DND-41 (cell line): ENCODE measurements around the gene TENT5C.

Experiments
- ATAC-seq: fragments of 200-7000 bp; cut with Tn5 transposase; 3 replicates; pipeline ENCODE4 v1.9.1; 2021; ENCODE audit warnings: low read depth; ENCODE audit not compliant: insufficient read depth
- DNase-seq: peaks from one replicate; pipeline ENCODE4 v3.0.0-alpha.2; 2020
- H2AFZ ChIP-seq: 2 replicates; pipeline ENCODE4 v1.6.0; 2012; ENCODE audit warnings: low read depth, low read length
- H3K27ac ChIP-seq: 2 replicates; pipeline ENCODE4 v1.5.1; 2012; ENCODE audit warnings: low read length, inconsistent platforms
- H3K27me3 ChIP-seq: fragments of 200-600 bp; sonication (generic); 2 replicates; pipeline ENCODE4 v1.6.0; 2012; ENCODE audit warnings: low read length, mild to moderate bottlenecking, inconsistent platforms; ENCODE audit not compliant: insufficient read depth, poor library complexity
- H3K36me3 ChIP-seq: 2 replicates; pipeline ENCODE4 v1.5.1; 2012; ENCODE audit warnings: low read length, inconsistent platforms; ENCODE audit not compliant: insufficient read depth
- H3K4me1 ChIP-seq: 2 replicates; pipeline ENCODE4 v1.5.1; 2012; ENCODE audit warnings: mild to moderate bottlenecking, low read length; ENCODE audit not compliant: insufficient read depth
- H3K4me2 ChIP-seq: 2 replicates; pipeline ENCODE4 v1.6.0; 2012; ENCODE audit warnings: mild to moderate bottlenecking, moderate library complexity, low read length, inconsistent platforms; ENCODE audit not compliant: insufficient read depth
- H3K4me3 ChIP-seq, 2 experiments: fragments of 200-600 bp in 1 of 2; shearing (Covaris generic) in 1 of 2; 2 replicates each; pipeline ENCODE4 v1.5.1; 2012 to 2016; ENCODE audit warnings: inconsistent platforms in 2 of 2, low read length in 2 of 2, mild to moderate bottlenecking in 2 of 2, low read depth in 1 of 2, moderate library complexity in 1 of 2
- H3K79me2 ChIP-seq: 2 replicates; pipeline ENCODE4 v1.6.0; 2012; ENCODE audit warnings: low read length, inconsistent platforms; ENCODE audit not compliant: insufficient read depth
- H3K9ac ChIP-seq: 2 replicates; pipeline ENCODE4 v1.6.0; 2012; ENCODE audit warnings: low read depth, mild to moderate bottlenecking, inconsistent platforms, low read length, moderate library complexity
- H3K9me3 ChIP-seq: 2 replicates; pipeline ENCODE4 v1.5.1; 2012; ENCODE audit warnings: low read length, moderate library complexity, mild to moderate bottlenecking, inconsistent platforms; ENCODE audit not compliant: insufficient read depth, severe bottlenecking
- H4K20me1 ChIP-seq: 2 replicates; pipeline ENCODE4 v1.6.0; 2012; ENCODE audit warnings: low read length; ENCODE audit not compliant: insufficient read depth
- EZH2 ChIP-seq: IDR thresholded peaks from 3 replicates; pipeline ENCODE4 v1.6.1; 2012; ENCODE audit warnings: borderline replicate concordance, low read depth, mild to moderate bottlenecking, moderate library complexity, low read length, inconsistent platforms; ENCODE audit not compliant: severe bottlenecking
- TF ChIP-seq, protein P1 (sequence below): IDR thresholded peaks from 2 replicates; pipeline ENCODE4 v1.5.1; 2012; ENCODE audit warnings: borderline replicate concordance, low read length, moderate library complexity, mild to moderate bottlenecking; ENCODE audit not compliant: poor library complexity, severe bottlenecking; ENCODE audit errors: extremely low read depth

TENT5C gene

GRCh38 chr1:117661027-117661426 is 55.2 kb downstream of the TENT5C start:
- 0 out of 2 replicates have a peak overlapping the region, but pooled peaks have one; percentile 1 for H3K4me2 ChIP-seq
- no peaks in the 10 kb centered on the region for H3K9me3 ChIP-seq
- H3K4me3 ChIP-seq, result no peak overlapping the region
- H3K4me1 ChIP-seq, result peaks cover 74% of the 10 kb centered on the region
- no peaks in the 10 kb centered on the region for H3K79me2 ChIP-seq
- no peaks in the 10 kb centered on the region for H3K27me3 ChIP-seq
- ATAC-seq (peak; percentile 17; the same call in 2 of the 3 replicates), DNase-seq (peak; percentile 53)
- peaks cover 31% of the 10 kb centered on the region for H4K20me1 ChIP-seq
- no peak overlapping the region for H3K27ac ChIP-seq
- no peak overlapping the region for H3K9ac ChIP-seq
- TF ChIP-seq, protein P1, sequence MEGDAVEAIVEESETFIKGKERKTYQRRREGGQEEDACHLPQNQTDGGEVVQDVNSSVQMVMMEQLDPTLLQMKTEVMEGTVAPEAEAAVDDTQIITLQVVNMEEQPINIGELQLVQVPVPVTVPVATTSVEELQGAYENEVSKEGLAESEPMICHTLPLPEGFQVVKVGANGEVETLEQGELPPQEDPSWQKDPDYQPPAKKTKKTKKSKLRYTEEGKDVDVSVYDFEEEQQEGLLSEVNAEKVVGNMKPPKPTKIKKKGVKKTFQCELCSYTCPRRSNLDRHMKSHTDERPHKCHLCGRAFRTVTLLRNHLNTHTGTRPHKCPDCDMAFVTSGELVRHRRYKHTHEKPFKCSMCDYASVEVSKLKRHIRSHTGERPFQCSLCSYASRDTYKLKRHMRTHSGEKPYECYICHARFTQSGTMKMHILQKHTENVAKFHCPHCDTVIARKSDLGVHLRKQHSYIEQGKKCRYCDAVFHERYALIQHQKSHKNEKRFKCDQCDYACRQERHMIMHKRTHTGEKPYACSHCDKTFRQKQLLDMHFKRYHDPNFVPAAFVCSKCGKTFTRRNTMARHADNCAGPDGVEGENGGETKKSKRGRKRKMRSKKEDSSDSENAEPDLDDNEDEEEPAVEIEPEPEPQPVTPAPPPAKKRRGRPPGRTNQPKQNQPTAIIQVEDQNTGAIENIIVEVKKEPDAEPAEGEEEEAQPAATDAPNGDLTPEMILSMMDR, result no peak
- TF ChIP-seq EZH2, result no peak
- H3K36me3 ChIP-seq, result no peaks in the 10 kb centered on the region
- no peak overlapping the region for H2AFZ ChIP-seq

GRCh38 chr1:117662667-117663066 is 56.8 kb downstream of the TENT5C start:
- Histone ChIP-seq H2AFZ (no peak overlapping the region), H3K27ac (no peak overlapping the region), H3K4me3 (no peak overlapping the region), H3K36me3 (no peaks in the 10 kb centered on the region), H3K79me2 (no peaks in the 10 kb centered on the region), H3K9me3 (no peaks in the 10 kb centered on the region), H3K4me2 (no peak overlapping the region), H3K27me3 (no peaks in the 10 kb centered on the region), H4K20me1 (peaks cover 20% of the 10 kb centered on the region), H3K9ac (no peak overlapping the region), H3K4me1 (peaks cover 58% of the 10 kb centered on the region)
- TF ChIP-seq EZH2, result no peak
- TF ChIP-seq, protein P1, result no peak
- ATAC-seq (no peak), DNase-seq (no peak)

- TF ChIP-seq EZH2, result no peak
- Histone ChIP-seq H3K79me2 (no peaks in the 10 kb centered on the region), H2AFZ (no peak overlapping the region), H3K9ac (no peak overlapping the region), H3K36me3 (no peaks in the 10 kb centered on the region), H3K9me3 (no peaks in the 10 kb centered on the region), H3K27ac (no peak overlapping the region), H3K4me2 (no peak overlapping the region), H3K4me1 (peaks cover 52% of the 10 kb centered on the region), H3K27me3 (no peaks in the 10 kb centered on the region), H4K20me1 (peaks cover 16% of the 10 kb centered on the region), H3K4me3 (no peak overlapping the region)
- DNase-seq (no peak), ATAC-seq (no peak)
These were observed 57.5 kb downstream of the TENT5C start for GRCh38 chr1:117663156-117663902.

DNA sequence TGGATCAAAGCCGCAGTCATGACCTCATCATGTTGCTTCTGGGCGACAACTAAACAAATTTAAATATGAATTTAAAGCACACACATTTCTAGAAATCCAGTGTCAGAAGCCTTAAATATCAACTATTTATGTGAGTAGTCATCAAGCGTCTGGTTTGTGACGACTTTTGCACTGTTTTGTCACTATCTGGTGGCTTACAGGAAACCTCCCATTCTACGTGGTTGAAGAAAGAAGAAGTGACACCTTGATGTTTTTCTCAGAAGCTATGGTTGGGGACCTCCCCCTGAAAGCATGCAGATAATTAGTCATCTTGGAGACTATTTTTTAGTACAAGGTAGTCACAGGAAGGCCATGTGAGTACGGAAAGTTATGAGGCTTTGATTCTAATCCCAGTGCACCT is 58.5 kb downstream of the TENT5C start:
- Histone ChIP-seq H3K9me3 (no peaks in the 10 kb centered on the region), H3K27me3 (no peaks in the 10 kb centered on the region), H3K4me2 (no peak overlapping the region), H2AFZ (no peak overlapping the region), H3K36me3 (no peaks in the 10 kb centered on the region), H3K79me2 (no peaks in the 10 kb centered on the region), H3K9ac (no peak overlapping the region), H3K27ac (no peak overlapping the region), H4K20me1 (peaks cover 7% of the 10 kb centered on the region), H3K4me3 (no peak overlapping the region), H3K4me1 (peaks cover 42% of the 10 kb centered on the region)
- DNase-seq, result peak; percentile 28
- ATAC-seq, result peak; percentile 37
- TF ChIP-seq, protein P1, result no peak
- no peak for TF ChIP-seq EZH2
